Measurements from ENCODE around the gene NCOA6.

The NCOA6 gene

DNA sequence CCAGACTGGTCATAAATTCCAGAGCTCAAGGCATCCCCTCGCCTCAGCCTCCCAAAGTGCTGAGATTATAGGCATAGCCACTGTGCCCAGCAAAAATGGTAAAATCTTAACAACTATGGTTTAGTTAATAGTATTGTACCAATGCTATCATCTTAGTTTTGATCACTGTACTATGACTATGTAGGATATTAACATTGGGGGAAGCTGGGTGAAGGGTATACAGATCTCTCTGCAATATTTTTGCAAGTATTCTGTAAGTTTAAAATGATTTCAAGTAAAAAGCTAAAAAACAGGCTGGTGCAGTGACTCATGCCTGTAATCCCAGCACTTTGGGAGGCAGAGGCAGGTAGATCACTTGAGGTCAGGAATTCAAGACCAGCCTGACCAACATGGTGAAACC lies 156.4 kb downstream of the NCOA6 start:
- Histone ChIP-seq H3K27me3 (ENCODE audit: insufficient read depth, low read length) (no peaks in the 10 kb centered on the region), H3K9ac (ENCODE audit: low read depth, low read length) (no peak overlapping the region), H3K36me3 (ENCODE audit: insufficient read depth, low read length) (no peaks in the 10 kb centered on the region), H3K9me3 (ENCODE audit: insufficient read depth, low read depth, low read length) (0 out of 2 replicates have a peak, but pooled peaks cover 5% of the 10 kb centered on the region), H3K4me1 (ENCODE audit: insufficient read depth, low read length) (no peaks in the 10 kb centered on the region), H3K4me3 (ENCODE audit: low read length) (no peak overlapping the region), H3K27ac (ENCODE audit: low read depth, low read length) (no peak overlapping the region)
- WGBS: 92% methylated on average over 1 of the region's 1 CpG

Measured in HUES64 (cell line).